ENCODE data around the gene CLEC4C.

The CLEC4C gene

GRCh38 chr12:7723926-7724325 is 23.2 kb downstream of the CLEC4C start:
- DNase-seq (ENCODE audit: low read depth), result no peak

- DNase-seq (ENCODE audit: low read depth), result no peak
These were observed 27.0 kb downstream of the CLEC4C start for GRCh38 chr12:7719946-7720730.

GRCh38 chr12:7716381-7716780 is 30.8 kb downstream of the CLEC4C start:
- DNase-seq (ENCODE audit: low read depth), result no peak

GRCh38 chr12:7712841-7713442 is 34.2 kb downstream of the CLEC4C start:
- DNase-seq (ENCODE audit: low read depth), result no peak

- no peak for DNase-seq (ENCODE audit: low read depth)
These were observed 36.0 kb downstream of the CLEC4C start, which contains the start of gene DPPA3 for GRCh38 chr12:7711133-7711532. Gene DPPA3, plus strand, starts transcription at chr12:7711433. Its CDS starts 138 bp downstream, at chr12:7711571.

- DNase-seq (ENCODE audit: low read depth), result no peak
These were observed 37.1 kb downstream of the CLEC4C start for GRCh38 chr12:7709969-7710675.

GRCh38 chr12:7705846-7706245 is 41.3 kb downstream of the CLEC4C start:
- no peak for DNase-seq (ENCODE audit: low read depth)

- DNase-seq (ENCODE audit: low read depth), result no peak
These were observed 51.5 kb downstream of the CLEC4C start, which contains the start of gene GDF3 for GRCh38 chr12:7695566-7696197. Gene GDF3, minus strand, starts transcription at chr12:7695775. Its CDS starts 47 bp downstream, at chr12:7695728.

GRCh38 chr12:7695237-7695560 is 52.0 kb downstream of the CLEC4C start:
- no peak for DNase-seq (ENCODE audit: low read depth)

- DNase-seq (ENCODE audit: low read depth), result no peak
These were observed 52.5 kb downstream of the CLEC4C start for GRCh38 chr12:7694556-7695236.

- no peak for DNase-seq (ENCODE audit: low read depth)
These were observed 53.4 kb downstream of the CLEC4C start for GRCh38 chr12:7693793-7694192.

- DNase-seq (ENCODE audit: low read depth), result no peak
These were observed 65.6 kb downstream of the CLEC4C start for GRCh38 chr12:7681535-7681934.

All from T-helper 22 cell (primary cell).